SW480 (cell line): Measurements from ENCODE around the gene NAV2.
"Not testable (repeated sequence)": the region's sequence is repeated elsewhere in the genome, so short reads cannot be mapped to it uniquely, and the experiment has no call there.

Source experiments
- DNase-seq: peaks from one replicate; pipeline ENCODE4 v3.0.0-alpha.2; 2016; ENCODE audit warnings: low spot score

The NAV2 gene

DNA sequence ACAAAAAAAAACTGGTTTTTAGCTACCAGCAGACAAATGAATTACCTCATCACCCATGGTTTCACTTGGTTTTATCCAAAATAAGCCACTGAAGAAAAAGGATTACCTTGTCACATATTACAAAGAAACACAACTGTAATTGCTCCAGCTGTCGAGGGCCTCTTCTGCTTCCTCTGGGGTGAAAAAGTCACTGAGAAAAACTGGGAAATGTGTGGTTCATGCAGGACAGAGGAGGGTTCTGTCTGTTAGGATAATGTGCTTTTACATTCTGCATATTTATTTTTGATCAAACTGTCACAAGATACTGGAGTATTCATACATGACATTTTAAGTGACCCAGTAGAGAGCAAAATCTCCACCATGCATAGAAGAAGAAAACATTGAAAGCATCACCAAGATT, 211.7 kb downstream of the NAV2 start:
- no peak for DNase-seq

DNA sequence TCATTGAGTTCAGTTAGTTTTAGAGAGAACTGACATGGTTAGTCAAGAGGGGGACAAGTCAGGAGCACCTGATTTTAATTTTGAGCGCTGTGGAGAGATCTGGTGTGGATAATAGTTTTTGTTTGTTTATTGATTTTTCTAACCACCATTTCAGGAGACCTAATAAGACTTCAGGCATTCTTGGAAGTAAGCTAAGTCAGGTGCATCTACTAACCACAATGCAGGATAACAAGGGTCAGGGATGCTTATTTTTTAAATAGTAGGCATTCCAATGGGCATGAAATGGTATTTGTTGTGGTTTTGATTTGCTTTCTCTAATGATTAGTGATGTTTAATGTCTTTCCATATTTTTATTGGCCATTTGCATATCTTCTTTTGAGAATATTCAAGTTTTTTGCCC, 212.1 kb downstream of the NAV2 start:
- no peak for DNase-seq

DNA sequence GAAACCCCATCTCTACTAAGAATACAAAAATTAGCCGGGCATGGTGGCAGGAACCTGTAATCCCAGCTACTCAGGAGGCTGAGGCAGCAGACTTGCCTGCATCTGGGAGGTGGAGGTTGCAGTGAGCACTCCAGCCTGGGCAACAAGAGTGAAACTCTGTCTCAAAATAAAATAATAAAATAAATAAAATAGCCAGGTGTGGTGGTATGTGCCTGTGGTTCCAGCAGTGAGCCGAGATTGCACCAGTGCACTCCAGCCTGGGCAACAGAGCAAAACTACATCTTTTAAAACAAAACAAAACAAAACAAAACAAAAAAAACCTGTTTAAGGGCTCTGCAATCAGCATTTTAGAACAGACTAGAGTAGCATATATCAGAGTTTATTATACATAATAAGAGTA, 214.8 kb downstream of the NAV2 start:
- not testable (repeated sequence) for DNase-seq

DNA sequence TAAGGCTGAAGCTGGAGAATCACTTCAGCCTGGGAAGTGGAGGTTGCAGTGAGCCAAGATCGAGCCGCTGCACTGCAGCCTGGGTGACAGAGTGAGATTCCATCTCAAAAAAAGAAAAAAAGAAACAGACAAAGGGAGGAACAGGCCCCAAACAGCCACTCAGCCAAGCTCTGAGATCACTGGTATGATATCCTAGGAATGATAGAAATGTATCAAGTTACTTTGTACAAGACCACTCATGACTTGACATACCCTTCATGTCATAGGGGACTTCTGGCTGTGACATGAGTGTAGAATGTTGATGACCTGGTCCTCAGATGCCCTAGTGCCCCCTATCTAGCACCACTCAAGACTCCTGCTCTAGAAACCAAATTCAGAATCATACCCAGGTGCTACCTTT, 216.5 kb downstream of the NAV2 start:
- DNase-seq, result no peak

DNA sequence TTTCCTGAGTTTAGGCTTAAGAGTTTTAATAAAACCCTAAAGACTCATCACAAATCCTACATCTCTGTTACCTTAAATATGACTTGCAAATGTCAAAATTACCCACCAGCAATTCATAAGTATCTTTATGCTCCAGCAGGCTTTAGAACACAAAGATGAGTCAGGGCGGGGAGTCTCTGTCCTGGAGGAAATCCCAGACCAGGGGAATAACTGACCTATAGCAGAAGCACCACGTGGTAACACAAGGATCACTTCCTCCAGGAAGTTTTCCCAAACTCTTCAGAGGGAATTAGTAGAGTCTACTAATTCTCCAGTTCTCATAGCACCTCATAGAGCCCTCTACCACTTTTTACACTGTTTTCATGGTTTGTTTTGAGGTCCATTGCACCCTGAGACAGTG, 217.0 kb downstream of the NAV2 start:
- DNase-seq, result no peak

DNA sequence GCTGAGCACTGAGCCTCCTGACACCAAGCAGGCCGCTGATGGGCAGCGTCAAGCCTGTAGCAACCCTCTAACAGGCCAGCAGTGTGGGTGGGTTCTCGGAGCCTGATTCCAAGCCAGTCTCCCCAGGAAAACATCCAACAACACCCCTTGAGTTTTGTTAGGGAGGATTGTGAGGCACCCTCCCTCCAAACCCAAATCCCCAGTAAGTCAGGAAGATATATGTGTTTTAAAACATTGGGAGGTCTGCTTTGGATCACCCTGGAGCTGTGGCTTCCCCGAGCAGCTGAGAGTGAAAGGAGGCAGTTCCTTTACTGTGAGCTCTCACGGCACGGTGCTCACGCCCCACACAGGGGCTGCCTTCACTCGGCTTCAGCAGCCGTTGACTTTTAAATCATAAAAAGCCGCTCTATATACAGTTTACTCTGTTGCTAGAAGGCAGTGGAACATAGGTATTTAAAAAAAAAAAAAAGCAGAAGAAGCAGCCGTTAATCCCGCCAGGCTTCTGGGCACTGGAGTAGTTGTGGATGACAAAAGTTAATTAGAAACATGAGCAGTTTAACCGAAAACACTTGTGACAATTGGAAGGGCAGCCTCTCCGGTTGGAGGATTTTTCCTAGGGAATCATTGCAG, 218.6 kb downstream of the NAV2 start:
- DNase-seq, result no peak

DNA sequence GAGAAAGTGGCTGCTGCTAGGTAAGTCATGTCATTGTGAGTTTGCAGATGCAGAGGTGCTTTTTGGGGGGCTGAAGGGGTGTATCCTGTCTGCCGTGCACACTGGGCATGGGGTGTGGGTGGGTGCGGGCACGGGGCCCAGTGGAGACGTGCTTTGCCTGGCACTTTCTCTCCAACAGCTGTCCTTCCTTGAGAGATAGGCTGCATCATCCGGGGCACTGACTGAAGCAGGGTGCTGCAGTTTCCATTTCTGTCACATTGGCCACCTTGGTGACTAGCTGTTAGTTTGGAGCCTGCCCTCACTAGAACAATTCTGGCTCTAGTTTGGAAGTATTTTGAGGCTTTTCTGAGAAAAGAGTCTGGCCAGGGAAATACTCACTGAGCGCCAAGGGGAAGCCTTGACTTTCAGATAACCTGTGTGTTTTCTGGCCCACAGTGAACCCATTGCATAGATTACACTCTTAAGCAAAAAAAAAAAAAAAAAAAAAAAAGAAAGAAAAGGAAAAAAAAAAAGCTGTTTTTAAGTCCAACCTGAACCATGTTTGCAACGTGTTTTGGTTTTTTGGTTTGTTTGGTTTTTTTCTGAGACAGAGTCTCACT, 219.2 kb downstream of the NAV2 start:
- no peak for DNase-seq

DNA sequence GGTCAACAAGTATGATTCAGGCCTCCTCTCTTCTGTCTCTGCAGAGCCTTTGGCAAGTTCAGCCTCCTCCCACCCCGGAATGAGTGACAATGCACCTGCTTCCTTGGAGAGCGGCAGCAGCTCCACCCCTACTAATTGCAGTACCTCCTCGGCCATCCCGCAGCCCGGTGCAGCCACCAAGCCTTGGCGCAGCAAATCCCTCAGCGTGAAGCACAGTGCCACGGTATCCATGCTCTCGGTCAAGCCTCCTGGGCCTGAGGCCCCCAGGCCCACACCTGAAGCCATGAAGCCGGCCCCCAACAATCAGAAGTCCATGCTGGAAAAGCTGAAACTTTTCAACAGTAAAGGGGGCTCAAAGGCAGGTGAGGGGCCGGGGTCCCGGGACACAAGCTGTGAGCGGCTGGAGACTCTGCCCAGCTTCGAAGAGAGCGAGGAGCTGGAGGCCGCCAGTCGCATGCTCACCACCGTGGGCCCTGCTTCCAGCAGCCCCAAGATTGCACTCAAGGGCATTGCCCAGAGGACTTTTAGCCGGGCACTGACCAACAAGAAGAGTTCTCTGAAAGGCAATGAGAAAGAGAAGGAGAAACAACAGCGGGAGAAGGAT, 220.6 kb downstream of the NAV2 start:
- DNase-seq, result no peak

DNA sequence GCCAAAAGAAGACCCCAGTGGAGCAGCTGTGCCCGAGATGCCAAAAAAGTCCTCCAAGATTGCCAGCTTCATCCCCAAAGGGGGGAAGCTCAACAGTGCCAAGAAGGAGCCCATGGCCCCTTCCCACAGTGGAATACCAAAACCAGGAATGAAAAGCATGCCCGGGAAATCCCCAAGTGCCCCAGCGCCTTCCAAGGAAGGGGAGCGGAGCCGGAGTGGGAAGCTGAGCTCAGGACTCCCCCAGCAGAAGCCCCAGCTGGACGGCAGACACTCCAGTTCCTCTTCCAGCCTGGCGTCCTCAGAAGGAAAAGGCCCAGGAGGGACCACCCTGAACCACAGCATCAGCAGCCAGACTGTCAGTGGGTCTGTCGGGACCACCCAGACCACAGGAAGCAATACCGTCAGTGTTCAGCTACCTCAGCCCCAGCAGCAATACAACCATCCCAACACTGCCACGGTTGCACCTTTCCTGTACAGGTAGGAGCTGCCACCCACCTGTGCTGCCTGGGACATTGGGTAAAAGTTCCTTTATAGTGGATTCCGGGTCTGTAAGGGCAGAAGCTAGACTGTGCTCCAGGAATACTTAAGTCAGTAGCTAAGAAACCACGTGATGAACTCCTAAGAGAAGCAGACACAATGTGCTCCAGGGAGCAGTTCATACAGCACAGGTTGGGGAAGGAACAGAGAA, 221.3 kb downstream of the NAV2 start:
- DNase-seq, result no peak

DNA sequence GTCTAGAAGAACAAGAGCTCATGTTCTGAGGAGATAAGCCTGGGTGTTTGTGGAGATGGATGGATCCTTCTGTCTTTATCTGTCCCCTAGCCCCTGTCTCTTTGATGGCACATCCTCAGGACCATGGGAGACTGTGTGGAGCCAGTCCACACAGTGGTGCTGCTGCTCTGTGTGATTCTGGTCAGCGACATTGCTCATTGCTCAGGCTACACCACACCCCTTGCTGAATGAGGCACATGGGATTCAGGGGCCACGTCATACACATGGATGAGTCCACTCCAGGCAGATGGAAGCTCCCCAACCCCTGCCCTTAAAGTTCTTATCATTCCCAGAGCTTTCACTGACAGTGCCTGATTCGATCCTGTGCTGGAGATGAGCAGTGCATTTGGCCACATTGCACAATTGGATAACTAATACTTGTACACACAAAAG, 222.2 kb downstream of the NAV2 start:
- DNase-seq, result no peak

DNA sequence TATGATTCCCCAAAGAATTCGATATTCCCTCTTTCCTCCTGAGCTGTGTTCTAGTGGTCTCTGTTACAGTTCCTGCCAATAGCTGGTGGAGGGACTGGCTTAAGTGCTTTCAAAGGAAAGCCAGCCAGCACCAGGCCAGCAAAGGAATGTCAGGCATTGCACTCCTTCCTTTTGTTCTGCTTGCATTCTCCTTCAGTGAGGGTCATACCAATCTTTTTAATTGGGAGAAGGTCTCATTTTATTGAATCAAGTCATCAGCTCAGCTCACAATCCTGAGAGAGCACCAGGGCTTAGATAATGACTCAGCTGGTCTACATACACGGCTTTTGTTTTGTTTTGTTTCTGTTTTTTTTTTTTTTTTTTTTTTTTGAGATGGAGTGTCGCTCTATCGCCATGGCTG, 222.9 kb downstream of the NAV2 start:
- DNase-seq, result no peak

DNA sequence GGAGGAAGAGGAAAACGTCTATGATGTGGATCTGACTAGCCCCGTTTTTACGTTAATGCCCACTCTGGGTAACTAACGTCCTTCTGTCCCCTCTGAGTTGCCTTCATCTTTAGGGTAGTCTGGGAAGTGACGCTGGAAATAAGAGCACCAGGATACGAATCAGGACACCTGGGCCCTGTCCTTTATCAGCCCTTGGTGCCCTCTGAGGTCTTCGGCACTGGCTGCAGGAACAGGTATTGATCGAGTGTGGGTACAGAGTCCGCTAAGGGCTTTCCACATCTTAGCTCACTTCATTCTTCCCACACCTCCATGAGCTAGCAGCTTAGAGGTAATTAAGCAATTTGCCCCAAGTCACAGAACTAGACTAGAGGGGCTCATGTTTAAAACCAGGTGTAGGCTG, 223.8 kb downstream of the NAV2 start:
- DNase-seq, result no peak

DNA sequence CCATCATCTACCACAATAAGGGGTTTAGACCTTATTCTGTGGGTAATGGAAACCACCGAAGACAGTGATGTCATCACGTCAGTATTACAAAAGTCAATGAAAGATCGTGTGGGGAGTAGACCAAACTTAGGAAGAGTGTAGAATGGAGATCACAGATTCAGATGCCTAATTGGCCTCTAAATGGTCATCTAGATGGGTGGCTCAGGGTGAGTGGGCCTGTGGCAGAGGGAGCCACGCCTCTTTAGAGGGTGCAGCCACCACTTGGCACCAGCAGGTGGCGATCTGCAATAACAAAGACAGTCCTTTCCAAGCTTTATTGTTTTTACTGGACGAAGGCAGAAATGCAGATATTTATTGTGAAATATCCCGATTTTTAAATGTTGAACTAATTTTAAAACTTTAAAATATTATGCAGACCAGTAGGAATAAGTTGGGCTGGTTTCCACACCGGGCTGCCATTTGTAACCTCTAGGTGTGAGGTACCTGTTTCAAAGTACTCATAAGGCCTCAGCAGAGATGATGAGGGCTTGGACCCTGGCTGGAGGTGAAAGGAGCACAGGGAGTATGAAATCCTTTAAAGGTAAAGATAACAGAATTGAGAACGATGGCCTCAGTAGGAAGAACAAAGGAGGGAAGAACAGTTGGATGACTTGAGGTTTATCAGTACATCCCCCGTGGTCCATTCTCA, 225.7 kb downstream of the NAV2 start:
- peak; percentile 44 for DNase-seq

DNA sequence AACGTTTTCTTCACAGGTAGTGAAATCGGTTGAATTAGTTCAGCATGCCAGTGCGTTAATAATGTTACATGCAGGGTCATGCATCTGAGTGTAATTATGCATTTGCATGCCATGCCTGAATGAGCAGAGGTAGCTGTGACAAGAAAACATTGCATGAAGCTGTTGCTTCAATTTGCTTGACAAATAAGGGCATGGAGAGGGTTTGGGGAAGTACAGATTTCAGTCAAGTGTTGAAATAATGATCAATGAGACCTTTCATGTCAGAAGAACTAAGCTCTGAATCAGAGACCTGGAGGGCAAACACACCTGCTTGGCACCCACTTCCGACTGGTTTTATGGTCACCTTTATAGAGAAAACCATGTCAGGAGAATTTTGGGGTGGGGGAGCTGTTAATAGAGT, 226.2 kb downstream of the NAV2 start:
- DNase-seq, result no peak

DNA sequence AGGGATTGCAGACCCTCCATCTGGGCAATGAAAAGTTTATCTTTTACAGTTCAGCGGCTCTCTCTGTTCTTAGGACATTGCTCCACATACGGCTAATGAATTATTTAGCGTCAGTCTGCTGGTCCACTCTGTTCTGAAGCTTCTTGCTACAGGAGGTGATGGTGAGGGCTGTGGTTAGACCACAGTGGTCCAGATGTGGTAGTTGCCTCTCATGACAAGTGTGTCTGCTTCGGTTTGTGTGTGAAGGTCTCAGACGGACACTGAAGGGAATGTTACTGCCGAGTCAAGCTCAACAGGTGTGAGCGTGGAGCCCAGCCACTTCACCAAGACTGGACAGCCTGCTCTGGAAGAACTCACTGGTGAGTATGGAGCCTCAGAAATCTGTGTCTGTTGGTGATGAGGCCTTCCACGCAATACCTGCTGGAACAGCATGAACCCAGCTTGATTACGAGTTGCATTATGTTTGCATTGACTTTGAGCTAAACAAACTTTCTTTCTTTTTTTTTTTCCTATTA, 226.8 kb downstream of the NAV2 start:
- no peak for DNase-seq

DNA sequence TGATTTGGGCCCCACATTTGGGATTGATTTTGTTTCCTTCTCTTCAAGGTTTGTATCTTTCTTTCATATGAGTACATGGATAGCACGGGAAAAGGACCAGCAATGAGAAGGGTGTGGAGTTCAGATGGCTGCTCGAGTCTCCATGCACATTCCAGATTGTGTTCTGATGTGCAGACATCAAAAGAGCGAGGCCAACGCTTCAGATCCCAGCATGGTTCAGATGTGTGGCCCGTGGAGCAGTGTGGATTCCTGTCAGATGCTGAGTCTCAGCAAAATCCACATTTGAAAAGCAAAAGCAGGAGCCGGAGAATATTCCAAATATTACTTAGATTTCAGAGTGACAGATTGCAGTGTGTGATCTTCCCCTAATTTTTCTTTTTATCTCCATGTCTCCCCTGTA, 228.2 kb downstream of the NAV2 start:
- no peak for DNase-seq

DNA sequence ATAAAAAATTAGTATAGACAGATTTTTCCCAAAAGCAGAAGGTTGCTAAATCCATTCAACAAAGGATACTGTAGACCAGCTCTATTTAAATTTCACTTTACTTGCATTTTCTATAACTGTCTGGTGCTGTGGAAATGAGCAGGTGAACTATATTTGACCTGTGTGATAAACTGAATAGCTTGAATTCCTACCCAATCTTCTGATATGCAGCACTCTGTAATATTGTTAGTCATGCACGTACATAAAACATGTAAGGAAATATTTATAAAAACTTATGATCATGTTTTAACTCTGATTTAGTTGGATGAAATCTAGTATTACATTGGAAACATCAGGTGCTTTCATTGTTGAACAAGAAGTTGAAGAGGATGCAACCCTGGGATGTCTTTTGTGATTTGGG, 234.0 kb downstream of the NAV2 start:
- DNase-seq, result no peak

DNA sequence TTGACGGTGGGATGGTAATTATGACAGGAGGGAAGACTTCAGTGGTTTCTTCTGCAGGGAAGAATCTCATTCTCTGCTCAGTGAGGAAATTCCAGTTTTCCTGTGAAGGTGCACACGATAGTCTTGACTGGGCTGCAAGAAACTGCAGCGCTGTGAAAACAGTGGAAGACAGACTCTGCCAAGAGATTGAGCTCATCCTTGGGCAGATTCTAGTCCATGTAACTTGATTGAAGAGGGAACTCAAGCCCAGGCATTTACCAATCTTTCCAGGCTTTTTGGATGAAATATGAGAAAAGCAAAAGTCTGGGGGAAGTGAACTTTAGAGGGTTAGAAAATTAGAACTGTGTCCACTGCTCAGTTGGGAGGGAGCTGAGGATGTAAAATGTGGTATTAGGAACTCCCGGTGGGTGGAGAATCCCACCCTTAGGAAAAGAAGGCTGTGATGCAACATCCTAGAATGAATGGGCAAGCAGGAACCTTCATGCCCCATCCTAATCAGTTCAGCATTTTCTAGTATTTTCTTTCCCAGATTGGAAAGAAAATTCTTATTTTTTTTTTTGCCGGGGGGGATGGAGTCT, 235.0 kb downstream of the NAV2 start:
- DNase-seq, result no peak

DNA sequence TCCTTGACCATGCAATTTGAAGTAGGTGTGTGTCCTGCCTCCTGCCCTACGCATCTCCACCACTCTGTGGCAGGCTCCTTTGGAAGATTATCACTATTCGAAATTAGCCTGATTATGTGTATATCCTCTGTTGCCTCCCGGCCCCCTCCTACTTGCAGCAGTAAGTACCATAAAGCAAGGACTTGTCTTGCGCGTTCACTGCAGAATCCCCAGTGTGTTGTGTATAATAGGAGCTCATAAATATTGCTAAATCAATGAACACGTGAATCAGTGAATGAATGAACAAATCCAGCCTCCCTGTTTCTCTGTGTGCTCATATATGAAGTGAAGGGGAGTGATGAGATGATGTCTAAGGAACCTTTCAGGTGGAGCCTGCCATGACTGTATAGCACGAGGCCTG, 237.0 kb downstream of the NAV2 start:
- DNase-seq, result no peak

DNA sequence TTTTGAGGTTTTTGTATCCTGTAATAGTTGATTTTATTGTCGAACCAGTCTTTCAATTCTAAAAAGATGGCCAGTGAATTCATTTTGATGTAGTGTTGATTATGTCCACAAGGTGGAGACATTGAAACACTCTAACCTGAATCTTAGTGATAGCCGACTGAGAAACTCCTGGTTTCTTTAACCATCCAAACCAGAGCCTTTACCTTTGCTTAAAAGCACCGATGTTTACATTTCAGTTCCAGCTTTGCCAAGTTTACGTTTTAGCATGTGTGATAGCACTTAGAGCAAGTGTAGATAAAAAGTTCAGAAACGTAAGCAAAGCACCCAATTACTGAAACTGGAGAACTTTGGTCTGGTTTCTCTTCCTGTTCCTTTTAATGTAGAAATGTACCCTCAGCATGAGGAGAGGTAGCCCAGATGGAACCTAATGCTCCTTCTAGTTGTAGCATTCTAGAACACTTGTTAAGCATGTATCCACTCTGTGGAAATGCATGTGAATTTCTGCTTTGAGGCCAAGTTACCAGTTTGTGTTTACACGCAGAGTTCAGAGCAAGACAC, 239.0 kb downstream of the NAV2 start:
- DNase-seq, result peak; percentile 38

DNA sequence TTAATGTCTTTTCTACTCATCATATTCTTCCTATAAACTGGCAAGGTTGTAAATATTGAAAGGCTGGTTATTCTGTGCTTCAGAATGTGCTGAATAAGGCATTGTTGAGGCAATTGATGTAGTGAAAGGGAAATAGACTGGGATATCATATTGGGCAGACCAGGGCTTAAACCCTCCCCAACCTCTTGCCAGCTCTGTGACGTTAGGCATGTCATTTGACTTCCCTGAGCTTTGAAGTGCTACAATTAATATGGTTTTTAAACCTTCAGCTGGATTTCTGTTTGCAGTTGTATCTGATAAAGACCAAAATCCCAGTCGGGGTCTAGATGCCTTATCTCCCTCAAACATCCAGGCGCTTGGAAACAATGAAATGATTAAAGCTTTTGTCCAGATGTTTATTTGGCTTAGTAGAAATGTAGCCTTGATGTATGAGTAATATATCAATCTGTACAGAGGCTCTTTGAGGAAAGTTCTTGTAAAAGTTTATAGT, 239.5 kb downstream of the NAV2 start:
- DNase-seq, result no peak

DNA sequence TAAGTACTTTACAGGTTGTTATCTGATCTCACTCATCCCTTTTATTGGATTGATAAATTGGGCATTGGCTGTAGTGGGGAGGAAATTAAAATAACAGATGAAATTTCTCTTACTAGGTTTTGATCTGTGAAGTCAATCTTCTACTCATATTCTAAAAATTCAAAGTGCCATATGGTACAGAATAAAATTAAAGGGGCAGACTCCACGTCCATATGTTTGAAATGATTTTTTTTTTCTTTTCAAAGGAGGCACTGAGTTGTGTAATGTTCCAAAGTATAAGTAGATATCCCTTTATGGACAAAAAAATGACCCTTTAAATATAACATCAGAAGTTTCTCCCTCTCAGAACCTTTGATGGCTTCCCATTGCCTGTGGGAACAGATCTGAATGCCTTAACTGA, 240.3 kb downstream of the NAV2 start:
- DNase-seq, result no peak
